Panc1 (cell line): ENCODE results near the gene MRPL48.

Experiments
- TF ChIP-seq, protein P1 (sequence below): fragments of 450-650 bp; IDR thresholded peaks from 2 replicates; pipeline ENCODE4 v1.5.1; 2017; ENCODE audit warnings: mild to moderate bottlenecking
- TF ChIP-seq, protein P2 (sequence below), 2 experiments: IDR thresholded peaks; 2 replicates each; pipeline ENCODE4 v1.6.1; 2011 to 2012; ENCODE audit warnings: low read depth in 2 of 2, control low read depth in 1 of 2, low read length in 1 of 2, mild to moderate bottlenecking in 1 of 2, moderate library complexity in 1 of 2; ENCODE audit not compliant: insufficient read depth in 1 of 2

DNA sequence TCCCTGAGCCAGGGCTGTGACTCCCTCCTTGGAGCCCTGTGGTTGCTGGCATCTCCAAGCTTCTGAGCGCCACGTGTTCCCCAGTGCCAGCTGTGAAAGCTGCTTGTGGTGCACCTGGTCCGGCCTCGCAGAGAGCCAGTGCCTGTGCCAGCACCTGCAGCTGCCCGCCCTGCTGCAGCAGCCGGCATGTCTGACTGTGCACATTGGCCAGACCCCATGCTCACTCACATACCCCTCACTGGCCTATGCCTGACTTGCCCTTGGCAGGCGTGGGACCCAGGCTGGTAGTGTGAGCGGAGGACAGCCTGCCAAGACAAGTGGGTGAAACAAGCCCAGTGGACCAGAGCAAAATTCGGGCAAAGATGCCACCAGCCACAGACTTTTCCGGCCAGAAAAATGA is 9.8 kb downstream of the MRPL48 start:
- TF ChIP-seq, protein P1, sequence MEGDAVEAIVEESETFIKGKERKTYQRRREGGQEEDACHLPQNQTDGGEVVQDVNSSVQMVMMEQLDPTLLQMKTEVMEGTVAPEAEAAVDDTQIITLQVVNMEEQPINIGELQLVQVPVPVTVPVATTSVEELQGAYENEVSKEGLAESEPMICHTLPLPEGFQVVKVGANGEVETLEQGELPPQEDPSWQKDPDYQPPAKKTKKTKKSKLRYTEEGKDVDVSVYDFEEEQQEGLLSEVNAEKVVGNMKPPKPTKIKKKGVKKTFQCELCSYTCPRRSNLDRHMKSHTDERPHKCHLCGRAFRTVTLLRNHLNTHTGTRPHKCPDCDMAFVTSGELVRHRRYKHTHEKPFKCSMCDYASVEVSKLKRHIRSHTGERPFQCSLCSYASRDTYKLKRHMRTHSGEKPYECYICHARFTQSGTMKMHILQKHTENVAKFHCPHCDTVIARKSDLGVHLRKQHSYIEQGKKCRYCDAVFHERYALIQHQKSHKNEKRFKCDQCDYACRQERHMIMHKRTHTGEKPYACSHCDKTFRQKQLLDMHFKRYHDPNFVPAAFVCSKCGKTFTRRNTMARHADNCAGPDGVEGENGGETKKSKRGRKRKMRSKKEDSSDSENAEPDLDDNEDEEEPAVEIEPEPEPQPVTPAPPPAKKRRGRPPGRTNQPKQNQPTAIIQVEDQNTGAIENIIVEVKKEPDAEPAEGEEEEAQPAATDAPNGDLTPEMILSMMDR = no peak
- TF ChIP-seq, protein P2, sequence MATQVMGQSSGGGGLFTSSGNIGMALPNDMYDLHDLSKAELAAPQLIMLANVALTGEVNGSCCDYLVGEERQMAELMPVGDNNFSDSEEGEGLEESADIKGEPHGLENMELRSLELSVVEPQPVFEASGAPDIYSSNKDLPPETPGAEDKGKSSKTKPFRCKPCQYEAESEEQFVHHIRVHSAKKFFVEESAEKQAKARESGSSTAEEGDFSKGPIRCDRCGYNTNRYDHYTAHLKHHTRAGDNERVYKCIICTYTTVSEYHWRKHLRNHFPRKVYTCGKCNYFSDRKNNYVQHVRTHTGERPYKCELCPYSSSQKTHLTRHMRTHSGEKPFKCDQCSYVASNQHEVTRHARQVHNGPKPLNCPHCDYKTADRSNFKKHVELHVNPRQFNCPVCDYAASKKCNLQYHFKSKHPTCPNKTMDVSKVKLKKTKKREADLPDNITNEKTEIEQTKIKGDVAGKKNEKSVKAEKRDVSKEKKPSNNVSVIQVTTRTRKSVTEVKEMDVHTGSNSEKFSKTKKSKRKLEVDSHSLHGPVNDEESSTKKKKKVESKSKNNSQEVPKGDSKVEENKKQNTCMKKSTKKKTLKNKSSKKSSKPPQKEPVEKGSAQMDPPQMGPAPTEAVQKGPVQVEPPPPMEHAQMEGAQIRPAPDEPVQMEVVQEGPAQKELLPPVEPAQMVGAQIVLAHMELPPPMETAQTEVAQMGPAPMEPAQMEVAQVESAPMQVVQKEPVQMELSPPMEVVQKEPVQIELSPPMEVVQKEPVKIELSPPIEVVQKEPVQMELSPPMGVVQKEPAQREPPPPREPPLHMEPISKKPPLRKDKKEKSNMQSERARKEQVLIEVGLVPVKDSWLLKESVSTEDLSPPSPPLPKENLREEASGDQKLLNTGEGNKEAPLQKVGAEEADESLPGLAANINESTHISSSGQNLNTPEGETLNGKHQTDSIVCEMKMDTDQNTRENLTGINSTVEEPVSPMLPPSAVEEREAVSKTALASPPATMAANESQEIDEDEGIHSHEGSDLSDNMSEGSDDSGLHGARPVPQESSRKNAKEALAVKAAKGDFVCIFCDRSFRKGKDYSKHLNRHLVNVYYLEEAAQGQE (IDR thresholded peaks at IDR 0.05; ENCODE audit: insufficient read depth in 1 of 2, low read depth in 2 of 2, low read length in 1 of 2) = 0 out of 4 replicates have a peak, but pooled peaks of 1 of the 2 experiments have one; percentile 23
